ENCODE data around the gene ZMYND15. TPM values are rescaled to one million over a fixed set of nuclear protein-coding genes. Genes with fewer than 3 reads are reported as not detected.

Gene ZMYND15
- total RNA-seq, 1 donor from 2014 or later: 0.22 TPM

- Mint-ChIP-seq H3K4me1 (ENCODE audit: low read depth) (peaks cover 5% of the 10 kb centered on the region), H3K27ac (no peak overlapping the region), H3K4me3 (ENCODE audit: low read depth) (no peak overlapping the region), H3K27me3 (peaks cover 11% of the 10 kb centered on the region), H3K36me3 (ENCODE audit: insufficient read depth) (no peaks in the 10 kb centered on the region), H3K9me3 (ENCODE audit: low read depth) (no peaks in the 10 kb centered on the region)
- TF ChIP-seq CTCF (IDR thresholded peaks at IDR 0.05; ENCODE audit: unreplicated experiment): no peak
- no peak for DNase-seq (ENCODE audit: low spot score, unreplicated experiment)
Observed at GRCh38 chr17:4782652-4783051, 43.0 kb downstream of the ZMYND15 start.

GRCh38 chr17:4785311-4786105 lies 45.9 kb downstream of the ZMYND15 start:
- DNase-seq (ENCODE audit: low spot score, unreplicated experiment): no peak
- Mint-ChIP-seq H3K27me3 (peaks cover 8% of the 10 kb centered on the region), H3K9me3 (ENCODE audit: low read depth) (no peaks in the 10 kb centered on the region), H3K4me1 (ENCODE audit: low read depth) (peaks cover 9% of the 10 kb centered on the region), H3K27ac (no peak overlapping the region), H3K36me3 (ENCODE audit: insufficient read depth) (no peaks in the 10 kb centered on the region), H3K4me3 (ENCODE audit: low read depth) (no peak overlapping the region)
- TF ChIP-seq CTCF (IDR thresholded peaks at IDR 0.05; ENCODE audit: unreplicated experiment): no peak

- H3K4me1 Mint-ChIP-seq (ENCODE audit: low read depth): peaks cover 13% of the 10 kb centered on the region
- H3K27ac Mint-ChIP-seq: no peak within 1 kb of the TSS
- TF ChIP-seq CTCF (IDR thresholded peaks at IDR 0.05; ENCODE audit: unreplicated experiment): no peak
- no peak within 1 kb of the TSS for H3K4me3 Mint-ChIP-seq (ENCODE audit: low read depth)
- no peak for DNase-seq (ENCODE audit: low spot score, unreplicated experiment)
- H3K9me3 Mint-ChIP-seq (ENCODE audit: low read depth): no peaks in the 10 kb centered on the region
- peaks cover 8% of the 10 kb centered on the region for H3K27me3 Mint-ChIP-seq
- no peaks in the 10 kb centered on the region for H3K36me3 Mint-ChIP-seq (ENCODE audit: insufficient read depth)
Observed at GRCh38 chr17:4786106-4786511, 46.5 kb downstream of the ZMYND15 start, which contains the start of gene VMO1. TSS of gene VMO1 (minus strand) at chr17:4786364. CDS start at chr17:4786352, 12 bp downstream.

GRCh38 chr17:4786516-4786915 lies 46.9 kb downstream of the ZMYND15 start:
- Mint-ChIP-seq H3K9me3 (ENCODE audit: low read depth) (no peaks in the 10 kb centered on the region), H3K27me3 (peaks cover 8% of the 10 kb centered on the region), H3K4me1 (ENCODE audit: low read depth) (peaks cover 13% of the 10 kb centered on the region), H3K36me3 (ENCODE audit: insufficient read depth) (no peaks in the 10 kb centered on the region), H3K27ac (no peak overlapping the region), H3K4me3 (ENCODE audit: low read depth) (no peak overlapping the region)
- no peak for TF ChIP-seq CTCF (IDR thresholded peaks at IDR 0.05; ENCODE audit: unreplicated experiment)
- DNase-seq (ENCODE audit: low spot score, unreplicated experiment): no peak

- DNase-seq (ENCODE audit: low spot score, unreplicated experiment): no peak
- no peaks in the 10 kb centered on the region for H3K36me3 Mint-ChIP-seq (ENCODE audit: insufficient read depth)
- H3K27me3 Mint-ChIP-seq: peaks cover 2% of the 10 kb centered on the region
- H3K4me1 Mint-ChIP-seq (ENCODE audit: low read depth): peaks cover 13% of the 10 kb centered on the region
- H3K4me3 Mint-ChIP-seq (ENCODE audit: low read depth): peak overlapping the region; percentile 81
- peak overlapping the region; percentile 49 for H3K27ac Mint-ChIP-seq
- H3K9me3 Mint-ChIP-seq (ENCODE audit: low read depth): no peaks in the 10 kb centered on the region
- no peak for TF ChIP-seq CTCF (IDR thresholded peaks at IDR 0.05; ENCODE audit: unreplicated experiment)
Observed at GRCh38 chr17:4788159-4788806, 48.6 kb downstream of the ZMYND15 start.

Data from progenitor cell of endocrine pancreas (in vitro differentiated cells).